RWPE2 (cell line): ENCODE results near the gene SLC26A4.

Experiments used
- ATAC-seq: fragments of 200-7000 bp; cut with Tn5 transposase; 3 replicates; pipeline ENCODE4 v1.9.1; 2021; ENCODE audit warnings: low read depth
- DNase-seq: peaks from one replicate; pipeline ENCODE4 v3.0.0-alpha.2; 2020; ENCODE audit warnings: low spot score
- H3K27ac ChIP-seq: fragments of 450-650 bp; 2 replicates; pipeline ENCODE4 v1.5.1; 2017; ENCODE audit warnings: mild to moderate bottlenecking; ENCODE audit not compliant: poor library complexity, severe bottlenecking
- H3K27me3 ChIP-seq: fragments of 250-450 bp; sonication (Bioruptor Pico); 2 replicates; pipeline ENCODE4 v1.5.1; 2021; ENCODE audit warnings: mild to moderate bottlenecking, moderate library complexity; ENCODE audit not compliant: insufficient read depth, poor library complexity, severe bottlenecking
- H3K36me3 ChIP-seq: fragments of 250-450 bp; sonication (Bioruptor Pico); 2 replicates; pipeline ENCODE4 v1.5.1; 2020; ENCODE audit warnings: low read depth, mild to moderate bottlenecking, moderate library complexity
- H3K4me1 ChIP-seq: fragments of 250-450 bp; sonication (Bioruptor Pico); 2 replicates; pipeline ENCODE4 v1.5.1; 2021; ENCODE audit warnings: mild to moderate bottlenecking, moderate library complexity; ENCODE audit not compliant: insufficient read depth, poor library complexity, severe bottlenecking
- H3K4me3 ChIP-seq: fragments of 250-450 bp; sonication (Bioruptor Pico); 2 replicates; pipeline ENCODE4 v1.5.1; 2021; ENCODE audit warnings: mild to moderate bottlenecking, moderate library complexity; ENCODE audit not compliant: severe bottlenecking
- H3K9me3 ChIP-seq: fragments of 250-450 bp; sonication (Bioruptor Pico); 2 replicates; pipeline ENCODE4 v1.5.1; 2021; ENCODE audit warnings: mild to moderate bottlenecking, moderate library complexity; ENCODE audit not compliant: severe bottlenecking
- CTCF ChIP-seq: fragments of 450-650 bp; IDR thresholded peaks from one replicate; pipeline ENCODE4 v1.5.1; 2017; ENCODE audit warnings: mild to moderate bottlenecking, moderate library complexity; ENCODE audit not compliant: poor library complexity, severe bottlenecking

SLC26A4 gene

GRCh38 chr7:107696330-107696946 is 35.8 kb downstream of the SLC26A4 start:
- no peak overlapping the region for H3K4me3 ChIP-seq
- TF ChIP-seq CTCF: no peak
- no peaks in the 10 kb centered on the region for H3K9me3 ChIP-seq
- no peak overlapping the region for H3K27ac ChIP-seq
- H3K4me1 ChIP-seq: no peaks in the 10 kb centered on the region
- no peaks in the 10 kb centered on the region for H3K27me3 ChIP-seq
- no peak for ATAC-seq
- DNase-seq: no peak
- H3K36me3 ChIP-seq: no peaks in the 10 kb centered on the region

- H3K36me3 ChIP-seq: no peaks in the 10 kb centered on the region
- H3K9me3 ChIP-seq: no peaks in the 10 kb centered on the region
- no peaks in the 10 kb centered on the region for H3K27me3 ChIP-seq
- H3K27ac ChIP-seq: no peak overlapping the region
- TF ChIP-seq CTCF: no peak
- H3K4me1 ChIP-seq: no peaks in the 10 kb centered on the region
- DNase-seq: no peak
- no peak for ATAC-seq
- no peak overlapping the region for H3K4me3 ChIP-seq
Observed at GRCh38 chr7:107697321-107698049, 36.9 kb downstream of the SLC26A4 start.

GRCh38 chr7:107700570-107700969 is 39.9 kb downstream of the SLC26A4 start:
- no peak for TF ChIP-seq CTCF
- ATAC-seq: no peak
- Histone ChIP-seq H3K4me3 (no peak overlapping the region), H3K9me3 (no peaks in the 10 kb centered on the region), H3K36me3 (no peaks in the 10 kb centered on the region), H3K4me1 (no peaks in the 10 kb centered on the region), H3K27ac (no peak overlapping the region), H3K27me3 (no peaks in the 10 kb centered on the region)
- DNase-seq: no peak

- ATAC-seq: no peak
Observed at GRCh38 chr7:107701191-107701590, 40.6 kb downstream of the SLC26A4 start.

More at GRCh38 chr7:107701191-107701590, 40.6 kb downstream of the SLC26A4 start:
- Histone ChIP-seq H3K4me3 (no peak overlapping the region), H3K27ac (no peak overlapping the region), H3K4me1 (no peaks in the 10 kb centered on the region), H3K36me3 (no peaks in the 10 kb centered on the region), H3K27me3 (no peaks in the 10 kb centered on the region), H3K9me3 (no peaks in the 10 kb centered on the region)
- no peak for DNase-seq
- no peak for TF ChIP-seq CTCF
